RWPE1 (cell line): ENCODE results near the gene RAP1GAP.
"Not testable (repeated sequence)": the region's sequence is repeated elsewhere in the genome, so short reads cannot be mapped to it uniquely, and the experiment has no call there.

Experiments used
- CTCF ChIA-PET: fragments of 350-600 bp; sonication (Branson Sonifier 250); formaldehyde crosslinking; extraction: SDS; loops from one replicate; lab custom pipeline; 2021; lab: Yijun Ruan, JAX
- POLR2A ChIA-PET: fragments of 400-600 bp; formaldehyde crosslinking; extraction: SDS; loops from one replicate; lab custom pipeline; 2020; ENCODE audit warnings: antibody characterized with exemption; ENCODE audit not compliant: low non-redundant PET; lab: Yijun Ruan, JAX
- DNase-seq: peaks from one replicate; pipeline ENCODE4 v3.0.0; 2012; ENCODE audit warnings: low spot score
- H3K27ac ChIP-seq: fragments of 450-650 bp; 2 replicates; pipeline ENCODE4 v1.5.1; 2017
- CTCF ChIP-seq: fragments of 450-650 bp; conservative IDR thresholded peaks from 2 replicates; pipeline ENCODE4 v1.5.1; 2017; ENCODE audit warnings: low read depth, mild to moderate bottlenecking

Gene RAP1GAP

GRCh38 chr1:21569820-21570527, 99.2 kb downstream of the RAP1GAP start:
- no peak overlapping the region for H3K27ac ChIP-seq
- no peak for DNase-seq
- ChIA-PET CTCF (interaction anchor here (1.3 kb wide), 1 partner anchor 200 kb away, joined by 5 read pairs; no protein-coding TSS in a partner anchor), POLR2A (no interaction called here)
- no peak for TF ChIP-seq CTCF

- ChIA-PET CTCF (interaction anchor here (0.7 to 1.0 kb wide), 2 partner anchors 29 to 165 kb away, joined by 4 to 5 read pairs; no protein-coding TSS in a partner anchor), POLR2A (no interaction called here)
- no peak for DNase-seq
- H3K27ac ChIP-seq = no peak overlapping the region
- TF ChIP-seq CTCF = no peak
Observed at GRCh38 chr1:21568809-21569385, 100.3 kb downstream of the RAP1GAP start.

GRCh38 chr1:21568006-21568746, 101.0 kb downstream of the RAP1GAP start:
- ChIA-PET CTCF (interaction anchor here (0.7 to 1.0 kb wide), 3 partner anchors 29 to 165 kb away, joined by 3 to 5 read pairs (median 4); no protein-coding TSS in a partner anchor), POLR2A (no interaction called here)
- no peak for TF ChIP-seq CTCF
- DNase-seq = peak; percentile 50
- H3K27ac ChIP-seq = no peak overlapping the region

GRCh38 chr1:21567241-21568005, 101.7 kb downstream of the RAP1GAP start:
- no peak for TF ChIP-seq CTCF
- POLR2A ChIA-PET = no interaction called here
- no peak for DNase-seq
- CTCF ChIA-PET = interaction anchor here (0.9 to 1.0 kb wide), 2 partner anchors 28 to 90 kb away, joined by 3 to 4 read pairs; no protein-coding TSS in a partner anchor
- H3K27ac ChIP-seq = no peak overlapping the region

GRCh38 chr1:21566361-21566760, 102.8 kb downstream of the RAP1GAP start:
- H3K27ac ChIP-seq, POLR2A ChIA-PET, DNase-seq: not testable (repeated sequence)
- CTCF ChIA-PET = interaction anchor here (0.6 kb wide), 1 partner anchor 136 kb away, joined by 3 read pairs; no protein-coding TSS in a partner anchor

- H3K27ac ChIP-seq = no peak overlapping the region
- CTCF ChIA-PET = no interaction called here
- no peak for DNase-seq
- POLR2A ChIA-PET = no interaction called here
- no peak for TF ChIP-seq CTCF
Observed at GRCh38 chr1:21565285-21565684, 103.9 kb downstream of the RAP1GAP start.
